HG03354 (cell line): Measurements from ENCODE around the gene SETD3.

Experiments used
- ATAC-seq: cut with Tn5 transposase; IDR thresholded peaks from one replicate; pipeline ENCODE4 v1.9.1; 2021; ENCODE audit warnings: mild to moderate bottlenecking; ENCODE audit not compliant: unreplicated experiment, poor library complexity, severe bottlenecking

The SETD3 gene

DNA sequence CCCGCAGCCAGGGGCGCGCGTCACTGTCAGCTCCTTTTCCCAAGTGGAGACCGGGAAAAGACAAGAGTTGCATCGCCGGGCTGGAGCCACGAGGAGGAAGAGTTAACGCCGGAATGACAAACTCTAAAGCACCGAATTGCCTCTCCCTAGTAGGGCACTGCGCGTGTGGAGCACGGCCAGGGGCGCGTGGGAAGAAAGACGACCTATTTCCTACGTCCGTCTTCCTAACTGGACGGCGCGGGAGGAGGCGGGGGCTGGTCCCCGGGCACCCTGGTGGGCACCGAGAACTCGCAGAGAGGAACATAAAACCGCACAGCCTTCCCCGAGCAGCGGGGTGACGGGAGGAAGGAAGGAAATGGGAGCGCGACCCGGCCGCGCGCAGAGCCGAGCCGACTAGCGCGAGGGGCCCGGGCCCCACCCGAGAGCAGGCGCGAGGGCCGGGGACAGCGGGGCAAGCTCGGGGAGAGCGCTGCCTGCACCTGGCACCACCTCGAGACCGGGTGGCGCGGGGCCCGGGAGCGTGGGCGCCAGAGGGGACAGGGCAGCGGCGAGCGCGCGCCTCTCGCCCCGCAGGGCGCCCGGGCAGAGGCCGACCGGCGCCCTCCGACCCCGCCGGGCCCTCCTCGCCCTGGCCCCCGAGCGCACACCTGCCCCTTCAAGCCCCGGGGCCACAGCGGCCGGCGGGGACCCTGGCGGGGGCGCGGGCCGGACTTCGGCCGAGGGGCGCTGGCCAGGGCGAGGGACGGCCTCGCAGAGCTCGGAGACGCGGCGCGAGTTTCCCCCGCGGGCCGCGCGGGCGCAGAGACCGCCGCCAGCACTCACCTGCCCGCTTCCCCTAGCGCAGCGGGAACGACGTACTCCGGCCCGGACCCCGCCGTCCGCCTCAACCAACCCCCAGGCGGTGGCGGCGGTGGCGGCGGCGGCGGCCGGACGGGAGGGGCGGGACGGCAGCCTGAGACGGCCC is at the start of gene SETD3:
Gene SETD3, minus strand, starts transcription at position 954 of the 964 bp plus-strand sequence. CDS start 15,054 bp downstream, outside the sequence.
- ATAC-seq, result peak; percentile 6

DNA sequence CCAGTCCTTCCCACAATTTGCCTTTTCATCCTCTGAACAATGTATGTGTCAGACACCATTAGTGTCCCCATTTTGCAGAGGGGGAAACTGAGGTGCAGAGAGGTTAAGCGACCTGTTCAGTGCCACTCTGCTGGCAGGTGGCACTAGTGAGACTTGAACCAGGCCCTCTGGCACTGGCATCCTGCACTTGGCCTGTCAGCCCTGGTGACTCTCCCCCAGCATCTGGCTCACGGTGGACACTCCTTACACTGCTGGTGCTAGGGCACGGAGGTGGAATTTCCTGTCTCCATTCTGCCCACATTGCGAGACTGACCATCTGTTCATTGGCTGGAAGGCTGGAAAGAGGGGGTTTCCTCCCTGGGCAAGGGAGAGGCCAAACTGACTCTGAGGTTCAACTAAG is 49.2 kb upstream of the SETD3 start:
- no peak for ATAC-seq

DNA sequence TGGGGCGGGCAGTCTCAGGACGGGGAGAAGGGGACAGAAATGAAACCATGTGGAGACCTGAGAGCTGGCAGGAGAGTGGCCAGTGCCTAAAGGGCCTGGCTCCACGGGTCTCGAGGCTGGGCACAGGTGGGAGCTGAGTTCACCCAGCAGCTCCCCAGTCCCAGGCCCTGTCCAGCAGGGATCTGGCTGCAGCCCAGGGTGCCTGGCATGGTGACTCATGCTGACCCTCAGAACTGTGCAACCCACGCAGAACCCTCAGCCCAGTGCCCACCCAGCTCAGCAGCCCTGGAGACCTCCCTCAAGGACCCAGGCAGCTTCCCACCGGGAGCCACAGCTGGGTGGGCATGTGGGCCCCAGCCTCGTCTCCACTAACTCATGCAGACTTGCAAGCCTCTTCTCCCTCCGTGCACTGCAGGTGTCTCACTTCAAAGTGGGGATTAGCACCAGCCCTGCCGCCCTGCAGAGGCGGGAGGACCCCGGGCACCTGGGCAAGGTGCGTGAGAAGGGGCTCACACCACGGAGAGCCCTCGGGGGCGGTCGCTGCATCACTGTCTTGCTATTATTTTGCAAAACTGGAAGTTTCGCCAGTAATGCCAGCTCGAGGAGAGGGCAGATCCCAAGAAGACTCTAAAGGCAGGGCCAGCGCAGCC is 46.9 kb upstream of the SETD3 start:
- no peak for ATAC-seq

DNA sequence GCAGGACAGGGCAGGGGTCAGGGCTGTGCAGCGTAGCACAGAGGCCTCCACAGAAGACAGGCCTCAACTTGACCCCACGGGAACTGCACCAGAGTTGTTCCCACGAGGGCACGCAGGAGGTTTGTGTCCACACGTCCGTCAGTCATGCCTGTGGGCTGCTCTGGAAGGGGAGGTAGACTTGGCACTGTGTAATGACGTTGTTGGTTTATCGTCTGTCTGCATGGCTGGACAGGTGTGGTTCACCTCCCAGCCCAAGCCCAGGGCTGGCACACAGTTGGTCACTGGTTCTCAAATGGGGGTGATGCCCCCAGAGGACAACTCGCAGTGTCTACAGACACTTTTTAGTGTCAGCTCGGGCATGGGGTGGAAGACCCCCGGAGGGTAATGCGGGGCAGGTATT is 46.4 kb upstream of the SETD3 start:
- no peak for ATAC-seq

DNA sequence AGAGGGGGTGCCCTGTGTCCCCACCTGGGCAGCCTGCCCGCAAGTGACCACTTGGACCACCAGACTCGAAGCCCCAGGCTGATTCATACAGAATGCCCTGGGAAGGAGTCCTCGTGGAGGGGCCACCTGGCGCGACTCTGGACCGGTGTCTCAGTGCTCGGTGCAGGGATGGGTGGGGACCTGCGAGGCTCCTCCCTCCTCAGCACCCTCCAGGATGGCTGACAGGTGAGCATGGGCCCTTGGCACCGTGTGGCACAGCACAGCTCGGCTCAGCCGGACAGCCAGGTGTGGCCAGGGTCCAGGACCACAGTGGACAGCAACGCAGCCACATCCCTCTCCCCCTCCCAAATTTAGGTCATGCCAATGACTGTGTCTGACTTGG is 45.0 kb upstream of the SETD3 start:
- ATAC-seq, result no peak

DNA sequence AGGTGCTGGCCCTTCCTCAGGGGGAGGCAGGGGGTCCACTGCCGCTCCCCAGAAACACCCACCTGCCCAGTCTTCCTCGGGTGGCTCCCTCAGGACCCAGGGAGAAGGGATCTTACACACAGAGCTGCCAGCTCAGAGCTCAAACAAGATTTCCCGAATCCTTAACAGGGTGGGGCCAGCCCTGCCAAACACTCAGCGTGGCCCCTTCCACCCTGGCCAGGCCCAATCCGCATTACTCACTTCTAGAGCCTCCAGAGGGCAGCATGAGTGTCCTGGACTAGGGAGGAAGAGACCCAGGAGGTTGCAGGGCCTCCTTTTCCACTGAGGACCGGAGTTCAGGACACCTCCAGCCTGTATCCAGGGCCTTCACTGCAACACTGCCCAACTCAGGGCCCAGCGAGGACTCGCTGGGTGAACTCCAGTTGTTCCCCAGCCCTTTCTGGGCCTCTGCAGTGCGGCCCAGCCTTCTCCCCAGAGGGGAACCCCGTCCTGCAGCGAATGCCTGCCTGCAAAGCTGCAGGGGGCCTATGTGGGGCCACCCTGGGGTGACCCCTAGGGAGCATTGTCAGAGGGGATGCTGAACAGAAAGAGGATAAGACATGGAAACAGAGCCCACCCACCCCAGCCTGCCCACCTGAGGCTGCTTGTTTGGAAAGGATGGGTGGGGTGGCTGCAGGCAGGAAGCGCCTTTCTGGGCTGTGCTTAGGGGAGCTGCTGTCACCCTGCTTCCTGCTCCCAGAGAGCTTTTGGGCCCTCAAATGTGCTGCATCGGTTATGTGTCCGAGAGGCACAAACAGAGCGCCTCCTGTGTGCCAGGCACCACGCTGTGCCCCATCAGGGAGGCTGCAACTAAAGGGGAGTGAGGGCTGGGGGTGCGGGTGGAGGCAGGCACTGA is 44.4 kb upstream of the SETD3 start:
- ATAC-seq, result no peak

DNA sequence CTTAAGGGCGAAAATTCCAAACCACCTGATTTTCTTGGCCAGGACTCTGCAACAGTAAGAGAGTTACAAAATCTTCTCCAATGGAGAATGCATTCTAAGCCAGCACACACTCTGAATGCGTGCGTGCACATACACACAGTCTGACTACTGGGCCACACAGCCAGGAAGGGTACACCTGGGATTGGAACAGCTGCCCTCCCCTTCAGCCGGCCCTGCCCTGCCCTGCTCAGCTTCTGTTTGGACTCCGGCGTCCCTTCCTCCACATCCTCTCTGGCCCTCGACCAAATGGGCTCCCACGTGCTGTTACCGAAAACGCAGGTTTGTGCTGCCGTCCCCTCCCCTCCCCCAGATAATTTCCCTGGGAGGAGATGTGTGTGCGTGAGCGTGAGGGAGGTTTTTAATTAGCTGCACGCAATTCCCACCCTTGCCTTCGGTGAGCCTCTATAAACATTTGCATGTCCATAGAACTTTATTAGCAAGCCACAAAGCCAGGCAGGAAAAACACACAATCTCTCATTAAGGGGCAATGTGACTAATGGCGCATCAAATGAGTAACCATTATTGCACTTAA is 43.5 kb upstream of the SETD3 start:
- no peak for ATAC-seq

DNA sequence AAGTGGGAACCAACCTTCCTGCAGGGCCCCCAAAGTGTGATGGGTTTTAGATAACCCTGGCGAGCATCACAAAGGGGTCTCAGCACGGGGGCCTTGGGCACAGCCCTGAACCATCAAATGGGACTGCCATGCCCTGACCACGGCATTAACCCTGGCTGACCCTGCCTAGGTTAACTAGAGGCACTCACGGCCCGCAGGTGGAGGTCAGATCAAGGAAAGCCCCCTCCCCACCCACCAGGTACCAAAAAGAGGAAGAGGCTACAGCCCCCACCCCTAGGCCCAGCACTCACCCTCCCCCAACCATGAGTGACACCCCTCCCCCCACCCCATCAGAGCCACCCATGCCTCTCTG is 43.0 kb upstream of the SETD3 start:
- no peak for ATAC-seq

DNA sequence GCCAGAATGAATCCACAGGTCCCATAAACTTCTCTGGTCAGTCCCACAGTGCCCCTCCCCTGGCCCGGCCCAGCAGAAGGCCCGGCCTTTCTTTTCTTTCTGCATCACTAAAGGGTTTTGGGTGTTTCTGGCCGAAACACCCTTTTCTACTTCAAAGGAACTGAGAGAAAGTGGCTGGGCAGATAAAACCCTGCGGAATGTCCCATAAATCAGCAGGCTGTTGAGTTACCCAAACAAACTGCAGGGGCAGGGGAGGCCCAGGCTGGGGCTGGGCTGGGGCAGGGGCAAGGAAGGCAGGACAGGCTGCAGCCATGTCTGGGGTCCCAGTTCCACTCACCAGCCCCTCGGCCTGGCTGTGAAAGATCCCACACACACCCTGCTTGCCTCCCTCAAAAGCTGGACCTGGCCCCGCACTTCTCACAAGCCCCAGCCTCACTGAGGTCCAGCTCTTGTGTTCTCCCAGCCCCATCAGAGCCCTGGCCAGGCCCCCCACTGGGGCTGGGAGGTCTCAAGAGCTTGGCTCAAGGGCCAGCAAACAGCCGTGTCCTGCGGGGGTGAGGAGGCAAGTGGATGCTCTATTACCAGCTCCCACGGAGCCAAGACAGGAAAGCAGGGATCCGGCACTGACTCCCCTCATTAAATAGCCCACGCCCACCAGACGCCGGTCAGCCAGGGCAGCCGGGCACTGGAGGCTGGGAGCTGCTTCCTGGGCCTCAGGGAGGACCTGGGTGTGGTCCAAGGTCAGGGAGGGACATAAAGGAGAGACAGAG is 42.5 kb upstream of the SETD3 start:
- no peak for ATAC-seq

DNA sequence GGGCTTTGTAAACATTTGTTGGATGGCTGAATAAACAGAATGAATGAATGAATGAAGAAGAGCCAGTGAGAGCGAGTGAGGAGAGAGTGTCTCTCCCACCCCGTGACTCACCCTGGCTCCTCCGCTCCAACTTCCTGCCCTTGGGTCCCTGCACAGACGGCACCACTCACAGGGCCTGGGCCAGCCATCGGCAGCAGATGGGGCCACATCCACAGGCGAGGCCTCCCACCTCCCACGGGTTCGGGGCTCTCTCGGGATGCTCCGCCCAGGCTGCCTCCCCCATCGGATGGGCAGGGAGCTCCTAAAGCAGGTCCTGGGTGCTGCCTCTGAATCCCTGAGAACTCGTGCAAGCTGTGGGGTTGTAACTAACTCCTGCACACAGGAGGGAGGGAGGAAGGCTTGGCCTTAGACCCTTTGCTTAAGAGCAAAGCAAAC is 41.8 kb upstream of the SETD3 start:
- no peak for ATAC-seq

DNA sequence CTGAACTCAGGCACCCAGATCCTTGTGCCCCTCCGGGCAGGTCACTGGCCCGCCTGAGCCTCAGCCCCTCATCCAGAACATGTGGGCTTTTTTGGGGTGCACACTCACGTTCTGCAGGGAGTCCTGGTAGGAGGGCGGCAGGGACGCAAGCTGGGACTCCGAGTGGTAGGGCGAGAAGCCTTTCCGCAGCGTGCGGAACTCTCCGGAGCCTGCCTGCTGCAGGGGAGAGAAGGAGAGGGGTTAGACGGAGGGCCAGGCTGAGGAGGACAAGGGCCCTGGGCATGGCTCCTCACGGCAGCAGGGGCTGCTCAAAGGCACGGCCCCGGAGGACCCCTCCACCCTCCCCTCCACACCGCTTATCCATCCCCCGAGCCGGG is 41.4 kb upstream of the SETD3 start:
- no peak for ATAC-seq

DNA sequence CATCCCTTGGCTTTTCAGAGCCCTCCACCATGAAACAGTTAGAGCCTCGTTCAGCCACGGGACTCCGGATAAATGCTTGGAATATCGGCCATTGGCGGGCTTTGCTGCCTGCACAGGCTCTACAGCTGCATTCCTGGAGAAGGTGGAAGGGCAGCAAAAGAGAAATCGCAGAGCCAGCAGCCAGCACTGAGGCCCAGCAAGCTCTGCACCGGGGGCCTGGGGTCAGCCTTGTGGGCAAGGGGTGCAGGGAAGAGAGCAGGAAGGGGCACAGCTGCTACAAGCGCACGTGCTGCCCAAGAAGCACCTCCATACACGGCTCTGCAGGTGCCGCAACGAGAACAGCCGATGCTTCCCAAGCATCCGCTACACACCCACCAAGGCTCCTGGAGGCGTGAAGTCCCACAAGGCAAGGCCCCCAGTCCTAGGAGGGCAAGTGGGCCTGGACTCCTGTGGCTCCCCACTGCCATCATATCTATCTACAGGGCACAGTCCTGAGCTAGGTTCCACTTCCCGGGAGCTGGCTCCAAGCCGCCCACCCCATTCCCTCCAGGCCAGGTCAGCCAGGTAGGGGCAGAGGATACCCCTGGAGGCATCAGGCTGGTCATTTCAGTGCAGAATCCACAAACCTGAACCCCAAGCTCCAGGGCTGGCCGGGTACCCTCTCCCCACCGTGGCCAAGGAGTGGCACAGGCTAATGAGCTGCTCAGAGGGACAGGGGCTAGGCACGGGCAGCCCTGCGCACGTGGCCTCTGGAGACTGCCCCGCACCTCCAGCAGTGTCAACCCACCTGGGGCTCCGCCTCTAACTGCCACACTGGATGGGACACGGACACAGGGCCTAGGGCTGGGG is 40.7 kb upstream of the SETD3 start:
- ATAC-seq, result no peak

DNA sequence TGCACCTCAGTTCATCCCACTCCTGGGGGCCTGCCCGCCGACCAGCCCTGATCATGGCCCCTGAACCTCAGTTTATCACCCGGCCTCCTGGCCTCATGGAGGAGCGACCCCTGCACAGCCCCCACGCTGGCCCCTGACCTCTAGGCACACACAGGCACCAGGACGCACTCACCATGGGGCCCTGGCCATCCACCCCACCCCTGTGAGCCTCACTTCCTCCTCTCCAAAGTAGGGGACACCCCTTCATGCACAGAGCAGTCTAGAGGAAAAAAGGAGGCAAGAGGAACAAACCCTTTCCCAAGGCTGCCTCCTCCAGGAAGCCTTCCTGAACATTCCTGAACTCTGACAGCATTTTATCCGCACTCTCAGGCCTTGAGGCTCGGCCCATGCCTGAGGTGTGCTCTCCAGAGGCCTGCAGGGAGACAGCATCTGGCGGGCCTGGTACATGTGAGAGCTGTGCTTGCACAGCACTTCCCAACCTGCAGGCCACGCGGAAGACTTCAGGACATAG is 40.0 kb upstream of the SETD3 start:
- no peak for ATAC-seq

DNA sequence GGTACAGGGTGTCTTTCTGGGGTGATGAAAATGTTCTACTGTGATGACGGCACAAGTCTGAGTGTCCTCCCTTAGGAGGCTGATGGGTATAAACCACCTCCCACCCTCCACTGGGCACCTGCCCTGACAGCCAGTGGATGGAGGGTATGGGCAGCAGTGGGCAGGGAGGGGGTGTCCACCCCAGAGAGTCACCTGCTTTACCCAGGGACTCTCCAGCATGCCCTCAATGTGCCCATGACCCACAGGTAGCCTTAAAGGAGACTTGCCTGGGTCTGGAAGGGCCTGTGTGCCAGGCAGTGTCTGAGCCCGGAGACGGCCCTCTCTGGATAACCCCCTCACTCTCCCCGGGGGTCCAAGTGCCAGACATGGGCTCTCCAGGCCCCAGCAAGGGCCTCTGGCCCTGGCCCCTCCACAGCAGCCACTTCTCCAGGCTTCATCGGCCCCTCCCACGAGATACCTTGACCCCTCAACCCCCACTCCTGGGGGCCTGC is 39.3 kb upstream of the SETD3 start:
- ATAC-seq, result no peak

DNA sequence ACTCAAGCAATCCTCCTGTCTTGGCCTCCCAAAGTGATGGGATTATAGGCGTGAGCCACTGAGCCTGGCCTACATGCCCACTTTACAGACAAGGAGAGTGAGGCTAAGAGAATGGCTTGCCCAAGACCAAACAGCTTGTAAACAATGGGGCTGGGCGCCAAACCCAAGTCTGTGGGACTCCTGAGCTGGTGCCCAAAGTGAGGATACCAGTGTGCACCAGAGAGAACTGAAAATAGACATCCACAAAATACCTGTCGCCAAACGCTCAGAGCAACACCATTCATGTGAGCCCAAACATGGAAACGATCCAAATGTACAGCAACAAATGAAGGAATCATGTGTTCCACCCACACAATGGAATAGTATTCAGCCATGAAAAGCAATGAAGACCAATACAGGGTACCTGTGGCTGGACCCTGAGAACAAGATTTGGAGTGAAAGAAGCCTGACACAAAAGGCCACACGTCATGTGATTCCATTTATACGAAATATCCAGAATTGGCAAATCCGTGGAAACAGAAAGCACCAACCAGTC is 38.8 kb upstream of the SETD3 start:
- ATAC-seq, result no peak

DNA sequence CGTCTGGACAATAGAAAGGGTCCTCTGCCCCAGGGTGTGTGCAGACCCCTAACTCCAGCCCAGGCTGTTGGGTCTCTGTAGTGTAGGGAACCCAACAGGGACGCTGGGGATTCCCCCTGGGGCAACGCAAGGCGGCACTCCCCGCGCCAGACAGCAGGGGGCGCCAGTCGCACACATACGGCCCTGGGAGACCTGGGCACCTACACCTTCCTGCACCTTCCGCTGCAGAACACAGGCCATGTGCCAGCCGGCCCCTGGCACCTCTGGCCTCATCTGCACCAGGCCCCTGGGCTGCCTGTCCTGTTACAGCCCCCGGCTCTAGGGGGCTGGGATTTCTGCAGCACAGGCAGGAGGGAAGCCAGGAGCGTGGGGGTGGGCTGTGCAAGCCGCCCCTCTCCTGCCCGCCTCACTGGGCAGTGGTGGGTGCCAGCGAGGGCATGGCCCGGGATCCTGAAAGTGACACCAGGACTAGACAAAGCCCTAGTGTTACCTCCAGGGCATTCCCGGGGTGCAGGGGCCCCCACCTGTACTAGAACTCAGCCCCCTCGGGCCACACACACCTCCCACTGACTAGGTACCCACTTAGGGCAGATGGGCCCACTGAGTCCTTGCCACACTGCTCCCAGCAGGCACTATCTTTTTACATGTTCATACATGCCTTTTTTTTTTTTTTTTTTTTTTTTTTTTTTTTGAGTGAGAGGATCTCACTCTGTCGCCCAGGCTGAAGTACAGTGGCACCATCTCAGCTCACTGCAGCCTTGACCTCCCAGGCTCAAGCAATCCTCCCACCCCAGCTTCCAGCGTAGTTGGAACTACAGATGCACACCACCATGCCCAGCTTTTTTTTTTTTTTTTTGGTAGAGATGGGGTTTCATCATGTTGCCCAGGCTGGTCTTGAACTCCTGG is 38.0 kb upstream of the SETD3 start:
- ATAC-seq, result peak; percentile 76
